Effector memory CD4-positive, alpha-beta T cell (primary cell): Measurements from ENCODE around the gene LY6G6F.
A peak's percentile ranks its signal among the peaks of the same experiment; 100 is the strongest.

ENCODE experiments used
- DNase-seq, 3 donors: peaks; one replicate each; pipeline ENCODE4 v3.0.0-alpha.2; 2020
- H3K27ac ChIP-seq: 2 replicates; pipeline ENCODE4 v1.7.0; 2013; ENCODE audit warnings: mild to moderate bottlenecking, low read length, moderate library complexity; ENCODE audit not compliant: insufficient read depth, poor library complexity, severe bottlenecking
- H3K27me3 ChIP-seq: replicated peaks from 2 replicates; pipeline ENCODE4 v1.7.0; 2013; ENCODE audit warnings: mild to moderate bottlenecking, low read length; ENCODE audit not compliant: insufficient read depth, control insufficient read depth, poor library complexity, severe bottlenecking
- H3K36me3 ChIP-seq: 2 replicates; pipeline ENCODE4 v1.7.0; 2013; ENCODE audit warnings: mild to moderate bottlenecking, low read length, moderate library complexity; ENCODE audit not compliant: control insufficient read depth, insufficient read depth
- H3K4me1 ChIP-seq: 2 replicates; pipeline ENCODE4 v1.7.0; 2013; ENCODE audit warnings: low read length, mild to moderate bottlenecking; ENCODE audit not compliant: control insufficient read depth, insufficient read depth, poor library complexity, severe bottlenecking
- H3K4me3 ChIP-seq: 2 replicates; pipeline ENCODE4 v1.7.0; 2013; ENCODE audit warnings: low read length, low read depth, mild to moderate bottlenecking; ENCODE audit not compliant: insufficient read depth, poor library complexity, severe bottlenecking
- H3K9me3 ChIP-seq: 2 replicates; pipeline ENCODE4 v1.7.0; 2013; ENCODE audit warnings: mild to moderate bottlenecking, low read length, moderate library complexity; ENCODE audit not compliant: control insufficient read depth

The LY6G6F gene

GRCh38 chr6:31691078-31691463 lies 15.6 kb upstream of the LY6G6F start:
- peaks cover 82% of the 10 kb centered on the region for H3K36me3 ChIP-seq
- H3K27ac ChIP-seq: no peak overlapping the region
- H3K4me3 ChIP-seq: no peak overlapping the region

GRCh38 chr6:31691564-31692108 lies 15.0 kb upstream of the LY6G6F start:
- H3K27ac ChIP-seq: no peak overlapping the region
- peaks cover 82% of the 10 kb centered on the region for H3K36me3 ChIP-seq
- no peaks in the 10 kb centered on the region for H3K4me1 ChIP-seq
- no peaks in the 10 kb centered on the region for H3K9me3 ChIP-seq
- no peaks in the 10 kb centered on the region for H3K27me3 ChIP-seq
- no peak for DNase-seq
- H3K4me3 ChIP-seq: no peak overlapping the region

More at GRCh38 chr6:31691078-31691463, 15.6 kb upstream of the LY6G6F start:
- Histone ChIP-seq H3K4me1 (no peaks in the 10 kb centered on the region), H3K27me3 (no peaks in the 10 kb centered on the region), H3K9me3 (no peaks in the 10 kb centered on the region)
- DNase-seq: no peak

GRCh38 chr6:31692353-31692752 lies 14.3 kb upstream of the LY6G6F start:
- H3K4me1 ChIP-seq: no peaks in the 10 kb centered on the region
- no peak overlapping the region for H3K4me3 ChIP-seq
- H3K27me3 ChIP-seq: no peaks in the 10 kb centered on the region
- H3K36me3 ChIP-seq: peaks cover 79% of the 10 kb centered on the region
- no peaks in the 10 kb centered on the region for H3K9me3 ChIP-seq
- no peak overlapping the region for H3K27ac ChIP-seq
- no peak for DNase-seq

- Histone ChIP-seq H3K36me3 (peaks cover 74% of the 10 kb centered on the region), H3K9me3 (no peaks in the 10 kb centered on the region)
- no peak for DNase-seq
These were observed 13.8 kb upstream of the LY6G6F start for GRCh38 chr6:31692886-31693285.

GRCh38 chr6:31693535-31693934 lies 13.1 kb upstream of the LY6G6F start:
- Histone ChIP-seq H3K4me1 (no peaks in the 10 kb centered on the region), H3K27ac (no peak overlapping the region), H3K27me3 (no peaks in the 10 kb centered on the region), H3K36me3 (peaks cover 68% of the 10 kb centered on the region), H3K4me3 (no peak overlapping the region), H3K9me3 (no peaks in the 10 kb centered on the region)
- no peak for DNase-seq

More at GRCh38 chr6:31692886-31693285, 13.8 kb upstream of the LY6G6F start:
- Histone ChIP-seq H3K27ac (no peak overlapping the region), H3K4me3 (no peak overlapping the region), H3K27me3 (no peaks in the 10 kb centered on the region), H3K4me1 (no peaks in the 10 kb centered on the region)

GRCh38 chr6:31697555-31697954 lies 9.1 kb upstream of the LY6G6F start:
- Histone ChIP-seq H3K27me3 (no peaks in the 10 kb centered on the region), H3K36me3 (peaks cover 43% of the 10 kb centered on the region)
- no peak for DNase-seq

GRCh38 chr6:31700740-31701401 lies 5.8 kb upstream of the LY6G6F start:
- Histone ChIP-seq H3K4me3 (no peak overlapping the region), H3K27ac (no peak overlapping the region), H3K9me3 (no peaks in the 10 kb centered on the region), H3K4me1 (peaks cover 18% of the 10 kb centered on the region), H3K27me3 (no peaks in the 10 kb centered on the region), H3K36me3 (peaks cover 20% of the 10 kb centered on the region)
- DNase-seq: no peak

More at GRCh38 chr6:31697555-31697954, 9.1 kb upstream of the LY6G6F start:
- H3K4me3 ChIP-seq: no peak overlapping the region
- H3K9me3 ChIP-seq: no peaks in the 10 kb centered on the region
- peaks cover 17% of the 10 kb centered on the region for H3K4me1 ChIP-seq
- no peak overlapping the region for H3K27ac ChIP-seq

GRCh38 chr6:31701666-31702404 lies 4.8 kb upstream of the LY6G6F start:
- no peak for DNase-seq
- Histone ChIP-seq H3K27ac (no peak overlapping the region), H3K27me3 (no peaks in the 10 kb centered on the region), H3K4me3 (peak overlapping the region; percentile 91), H3K4me1 (peaks cover 18% of the 10 kb centered on the region), H3K9me3 (no peaks in the 10 kb centered on the region), H3K36me3 (peaks cover 11% of the 10 kb centered on the region)

- peaks cover 18% of the 10 kb centered on the region for H3K4me1 ChIP-seq
- H3K4me3 ChIP-seq: peak overlapping the region; percentile 91
- DNase-seq: no peak
- no peaks in the 10 kb centered on the region for H3K9me3 ChIP-seq
- peaks cover 9% of the 10 kb centered on the region for H3K36me3 ChIP-seq
- peak overlapping the region; percentile 99 for H3K27ac ChIP-seq
- no peaks in the 10 kb centered on the region for H3K27me3 ChIP-seq
These were observed 4.3 kb upstream of the LY6G6F start for GRCh38 chr6:31702405-31702818.
